ENCODE results near the gene RYR1. TPM values are rescaled to one million over a fixed set of nuclear protein-coding genes. Genes with fewer than 3 reads are reported as not detected.

Gene RYR1
- total and polyA plus RNA-seq, 2 of the 8 experiments (the other 6 are each of a cell fraction or from before 2014, with no cell fraction given): 5.8 to 11.8 TPM

DNA sequence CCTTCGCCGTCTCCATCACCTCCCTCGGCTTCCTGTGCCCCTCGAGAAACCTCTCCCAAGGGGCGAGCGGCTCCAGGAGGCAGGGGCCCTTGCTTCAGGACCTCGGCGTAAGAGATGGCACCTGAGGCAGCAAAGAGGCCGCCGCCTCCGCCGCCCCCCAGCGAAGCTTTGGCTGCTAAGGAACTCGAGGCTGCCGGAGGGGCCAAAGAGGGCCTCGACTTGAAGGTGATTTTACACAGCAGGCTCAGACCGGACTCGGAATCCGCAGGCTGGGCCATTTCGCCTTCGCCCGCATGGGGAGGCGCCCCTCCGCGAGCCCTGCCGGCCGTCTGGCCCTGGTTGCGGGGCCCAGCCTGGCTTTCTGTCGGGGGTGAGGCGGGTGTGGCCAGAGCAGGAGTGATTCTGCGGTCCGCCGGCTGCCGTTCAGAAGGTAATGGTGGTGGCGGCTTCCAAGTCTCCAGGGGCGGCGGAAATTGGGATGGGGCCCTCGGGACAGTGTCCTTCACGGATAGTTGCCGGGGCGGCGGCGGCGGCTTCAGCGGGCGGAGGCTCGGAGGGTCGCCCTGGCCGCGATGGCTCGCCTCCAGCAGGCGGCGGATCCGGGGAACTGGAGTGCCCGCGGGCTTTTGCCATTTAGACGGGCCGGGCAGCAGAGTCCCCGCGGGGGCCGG, 47.1 kb upstream of the RYR1 start:
- POLR2A ChIA-PET (ENCODE audit: partially characterized antibody): interaction anchor here (0.6 to 3.0 kb wide), 5 partner anchors 8 to 115 kb away, joined by 3 to 12 read pairs (median 3); no protein-coding TSS in a partner anchor

More for the DNA sequence above, 47.1 kb upstream of the RYR1 start:
- peak overlapping the region; percentile 62; the same call in 1 of the 2 replicates for H4K8ac ChIP-seq (ENCODE audit: extremely low read depth, insufficient read depth, low read length)
- no peak overlapping the region for H3K4ac ChIP-seq (replicated peaks; ENCODE audit: insufficient read length, low read depth, low read length)
- H3K18ac ChIP-seq (ENCODE audit: extremely low read depth, low read length): no peak overlapping the region; the same call in 1 of the 2 replicates
- 81% methylated on average over 26 of the region's 61 CpGs; no CpG with 5 or more reads in 1 of the 2 experiments for WGBS, 2 experiments (ENCODE audit: extremely low coverage in 1 of 2, insufficient coverage in 1 of 2, insufficient read length in 1 of 2, insufficient replicate concordance in 2 of 2, low coverage in 1 of 2, low lambda C conversion rate in 2 of 2, missing lambda C conversion rate in 1 of 2)
- H3K9ac ChIP-seq (replicated peaks in 1 of 4; ENCODE audit: extremely low read depth in 1 of 4, low read depth in 3 of 4, low read length in 3 of 4): no peak overlapping the region; a peak in 1 of 7 replicates
- FAIRE-seq (no peak), DNase-seq (ENCODE audit: low read depth in 1 of 2, low spot score in 2 of 2) (no peak)
- peaks cover 4% of the 10 kb centered on the region; the same call in 1 of the 2 replicates for H3K79me1 ChIP-seq (ENCODE audit: low read depth, low read length)
- H3K9me3 ChIP-seq (ENCODE audit: insufficient read depth in 2 of 2, low read depth in 1 of 2, low read length in 1 of 2): no peaks in the 10 kb centered on the region
- H2BK12ac ChIP-seq (ENCODE audit: low read depth, low read length): no peak overlapping the region
- no peaks in the 10 kb centered on the region for H3K27me3 ChIP-seq (replicated peaks in 1 of 4; ENCODE audit: control insufficient read depth in 3 of 4, extremely low read depth in 1 of 4, insufficient read depth in 3 of 4, low read length in 3 of 4)
- no peak overlapping the region for H2BK5ac ChIP-seq (ENCODE audit: low read depth, low read length)
- no peak overlapping the region for H3K56ac ChIP-seq (replicated peaks; ENCODE audit: insufficient read length, low read depth, low read length)
- TF ChIP-seq CTBP2 (IDR thresholded peaks at IDR 0.05; ENCODE audit: borderline replicate concordance, insufficient read depth, insufficient read length, low read length) (no peak), GTF2F1 (IDR thresholded peaks at IDR 0.05; ENCODE audit: borderline replicate concordance, low read depth, low read length) (no peak), EGR1 (IDR thresholded peaks at IDR 0.05; ENCODE audit: borderline replicate concordance, low read depth, low read length) (no peak), USF2 (IDR thresholded peaks at IDR 0.05; ENCODE audit: low read length) (no peak), SAP30 (IDR thresholded peaks at IDR 0.05; ENCODE audit: insufficient read depth, insufficient replicate concordance, low read length) (no peak), ASH2L (IDR thresholded peaks at IDR 0.05; ENCODE audit: low read length) (no peak), KDM5A (IDR thresholded peaks at IDR 0.05; ENCODE audit: low read length) (no peak), CHD1 (IDR thresholded peaks at IDR 0.05; ENCODE audit: low read depth, low read length) (no peak), POLR2A (IDR thresholded peaks at IDR 0.05; ENCODE audit: control extremely low read depth in 1 of 2, low read depth in 2 of 2, low read length in 2 of 2) (no peak), TAF1 (IDR thresholded peaks at IDR 0.05; ENCODE audit: low read depth, low read length) (no peak), SP4 (IDR thresholded peaks at IDR 0.05; ENCODE audit: low read length) (no peak), JUN (IDR thresholded peaks at IDR 0.05; ENCODE audit: low read depth, low read length) (no peak)
- peaks cover 12% of the 10 kb centered on the region for H3K23me2 ChIP-seq (ENCODE audit: low read depth, low read length)
- H2AFZ ChIP-seq (ENCODE audit: low read length): no peak overlapping the region
- peaks cover 3 to 21% (median 11%) of the 10 kb centered on the region in 4 experiments for H3K4me1 ChIP-seq (replicated peaks in 1 of 4; ENCODE audit: control insufficient read depth in 3 of 4, insufficient read depth in 4 of 4, low read length in 3 of 4)
- H3K23ac ChIP-seq (ENCODE audit: insufficient read length): no peak overlapping the region
- peaks cover 4 to 17% (median 12%) of the 10 kb centered on the region in 4 experiments; a peak in 7 of 8 replicates for H3K36me3 ChIP-seq (ENCODE audit: control insufficient read depth in 2 of 4, insufficient read depth in 4 of 4, low read length in 3 of 4)
- H3K4me3 ChIP-seq (ENCODE audit: extremely low read depth in 1 of 4, insufficient read depth in 2 of 4, low read depth in 3 of 4, low read length in 4 of 4): peak overlapping the region in 2 of 4 experiments; percentile 7 to 95; a peak in 5 of 8 replicates
- peaks cover 0 to 14% of the 10 kb centered on the region in 2 experiments for H4K20me1 ChIP-seq (replicated peaks in 1 of 2; ENCODE audit: control insufficient read depth in 1 of 2, insufficient read depth in 2 of 2, low read length in 2 of 2)
- H2BK120ac ChIP-seq (replicated peaks; ENCODE audit: low read depth, low read length): no peak overlapping the region
- no peak overlapping the region for H2AK5ac ChIP-seq (ENCODE audit: low read depth, low read length)
- no peak overlapping the region for H4K91ac ChIP-seq (replicated peaks; ENCODE audit: insufficient read length, low read length)
- H3K14ac ChIP-seq (ENCODE audit: insufficient read length): no peak overlapping the region
- H2BK15ac ChIP-seq (ENCODE audit: low read length): no peak overlapping the region
- no peak overlapping the region for H4K5ac ChIP-seq (ENCODE audit: insufficient read length, low read depth, low read length)
- CTCF ChIA-PET (ENCODE audit: partially characterized antibody): interaction anchor here (0.6 to 3.2 kb wide), 8 partner anchors 11 to 485 kb away, joined by 3 to 37 read pairs (median 4); partner anchors contain the start of genes FAM98C and PSMD8
- peak overlapping the region; percentile 82 to 92 for H3K4me2 ChIP-seq (ENCODE audit: insufficient read depth in 1 of 2, low read depth in 2 of 2, low read length in 2 of 2)
- peaks cover 0 to 7% of the 10 kb centered on the region in 2 experiments; a peak in 2 of 4 replicates for H3K79me2 ChIP-seq (ENCODE audit: control insufficient read depth in 1 of 2, insufficient read depth in 2 of 2, low read length in 2 of 2)
- no peak overlapping the region for H3K27ac ChIP-seq (ENCODE audit: low read depth, low read length)
- no peak overlapping the region for H2BK20ac ChIP-seq (ENCODE audit: low read length)
